C4-2B (cell line): ENCODE measurements around the gene ANKRD9.

ENCODE experiments used
- ZFX ChIP-seq: fragments of 450-650 bp; IDR thresholded peaks from 2 replicates; pipeline ENCODE4 v1.6.1; 2017
- TF ChIP-seq, protein P1 (sequence below): fragments of 450-650 bp; conservative IDR thresholded peaks from 2 replicates; pipeline ENCODE4 v1.5.1; 2017; ENCODE audit warnings: mild to moderate bottlenecking

DNA sequence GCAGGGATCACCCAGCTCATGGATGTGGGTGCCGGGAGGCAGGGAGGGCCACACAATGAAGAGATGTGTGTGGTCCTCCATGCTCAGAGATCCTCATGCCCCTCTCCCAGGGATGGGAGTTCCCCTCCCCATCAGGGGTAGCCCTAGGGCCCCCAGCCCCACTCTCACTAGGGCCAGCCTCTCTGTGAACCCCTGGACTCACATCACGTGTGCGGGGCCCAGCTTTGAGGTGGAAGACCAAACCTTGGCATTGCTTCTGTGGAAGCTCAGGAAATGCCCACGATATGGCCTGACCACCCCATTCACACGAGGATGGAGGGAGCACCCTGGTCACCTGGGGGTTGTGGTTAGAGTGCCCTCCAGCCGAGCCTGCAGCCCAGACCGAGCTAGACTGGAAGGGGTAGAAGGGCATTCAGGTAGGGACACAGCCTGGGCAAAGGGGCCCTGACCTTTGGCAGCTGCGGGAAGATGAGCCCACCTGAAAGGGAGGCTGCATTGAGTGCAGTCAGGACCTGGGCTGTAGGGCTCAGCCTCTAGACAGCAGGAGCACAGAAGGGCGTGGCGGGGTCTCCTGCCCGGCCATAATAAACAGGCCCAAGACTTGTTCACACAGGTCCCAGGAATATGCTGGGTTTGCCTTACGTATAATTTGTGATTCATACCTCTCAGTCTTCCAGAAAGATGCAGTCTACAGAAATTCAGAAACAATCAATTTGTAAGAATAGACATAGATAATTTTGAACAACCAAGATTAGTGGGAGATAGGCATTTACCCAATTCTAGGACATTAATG is 48.1 kb upstream of the ANKRD9 start:
- TF ChIP-seq, protein P1, sequence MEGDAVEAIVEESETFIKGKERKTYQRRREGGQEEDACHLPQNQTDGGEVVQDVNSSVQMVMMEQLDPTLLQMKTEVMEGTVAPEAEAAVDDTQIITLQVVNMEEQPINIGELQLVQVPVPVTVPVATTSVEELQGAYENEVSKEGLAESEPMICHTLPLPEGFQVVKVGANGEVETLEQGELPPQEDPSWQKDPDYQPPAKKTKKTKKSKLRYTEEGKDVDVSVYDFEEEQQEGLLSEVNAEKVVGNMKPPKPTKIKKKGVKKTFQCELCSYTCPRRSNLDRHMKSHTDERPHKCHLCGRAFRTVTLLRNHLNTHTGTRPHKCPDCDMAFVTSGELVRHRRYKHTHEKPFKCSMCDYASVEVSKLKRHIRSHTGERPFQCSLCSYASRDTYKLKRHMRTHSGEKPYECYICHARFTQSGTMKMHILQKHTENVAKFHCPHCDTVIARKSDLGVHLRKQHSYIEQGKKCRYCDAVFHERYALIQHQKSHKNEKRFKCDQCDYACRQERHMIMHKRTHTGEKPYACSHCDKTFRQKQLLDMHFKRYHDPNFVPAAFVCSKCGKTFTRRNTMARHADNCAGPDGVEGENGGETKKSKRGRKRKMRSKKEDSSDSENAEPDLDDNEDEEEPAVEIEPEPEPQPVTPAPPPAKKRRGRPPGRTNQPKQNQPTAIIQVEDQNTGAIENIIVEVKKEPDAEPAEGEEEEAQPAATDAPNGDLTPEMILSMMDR, result no peak
- TF ChIP-seq ZFX, result no peak
